ENCODE measurements around the gene RAB36.

- no peak for TF ChIP-seq USF2 (CRISPR knock-in tag; IDR thresholded peaks at IDR 0.05)
- TF ChIP-seq CTCF (IDR thresholded peaks at IDR 0.05): no peak
- TF ChIP-seq GABPB1 (CRISPR knock-in tag; IDR thresholded peaks at IDR 0.05): no peak
- TF ChIP-seq ZNF232 (CRISPR knock-in tag; IDR thresholded peaks at IDR 0.05): no peak
- TF ChIP-seq HMGA2 (CRISPR knock-in tag; IDR thresholded peaks at IDR 0.05): no peak
- no peak for TF ChIP-seq MYBL2 (CRISPR knock-in tag; IDR thresholded peaks at IDR 0.05)
- TF ChIP-seq USF1 (CRISPR knock-in tag; IDR thresholded peaks at IDR 0.05): no peak
- TF ChIP-seq TEAD4 (CRISPR knock-in tag; IDR thresholded peaks at IDR 0.05): no peak
- no peak for TF ChIP-seq PRRX2 (CRISPR knock-in tag; IDR thresholded peaks at IDR 0.05)
- no peak for TF ChIP-seq CDX4 (CRISPR knock-in tag; IDR thresholded peaks at IDR 0.05; ENCODE audit: borderline replicate concordance)
- 0 out of 2 replicates have a peak, but pooled peaks have one; percentile 39 for TF ChIP-seq FOXK1 (CRISPR knock-in tag; IDR thresholded peaks at IDR 0.05)
Measured at GRCh38 chr22:23144932-23145877, at the start of gene RAB36.
